ENCODE measurements around the gene STOX1. TPM values are rescaled to one million over a fixed set of nuclear protein-coding genes. Genes with fewer than 3 reads are reported as not detected.
"Not testable (repeated sequence)": the region's sequence is repeated elsewhere in the genome, so short reads cannot be mapped to it uniquely, and the experiment has no call there.

The STOX1 gene, protein sequence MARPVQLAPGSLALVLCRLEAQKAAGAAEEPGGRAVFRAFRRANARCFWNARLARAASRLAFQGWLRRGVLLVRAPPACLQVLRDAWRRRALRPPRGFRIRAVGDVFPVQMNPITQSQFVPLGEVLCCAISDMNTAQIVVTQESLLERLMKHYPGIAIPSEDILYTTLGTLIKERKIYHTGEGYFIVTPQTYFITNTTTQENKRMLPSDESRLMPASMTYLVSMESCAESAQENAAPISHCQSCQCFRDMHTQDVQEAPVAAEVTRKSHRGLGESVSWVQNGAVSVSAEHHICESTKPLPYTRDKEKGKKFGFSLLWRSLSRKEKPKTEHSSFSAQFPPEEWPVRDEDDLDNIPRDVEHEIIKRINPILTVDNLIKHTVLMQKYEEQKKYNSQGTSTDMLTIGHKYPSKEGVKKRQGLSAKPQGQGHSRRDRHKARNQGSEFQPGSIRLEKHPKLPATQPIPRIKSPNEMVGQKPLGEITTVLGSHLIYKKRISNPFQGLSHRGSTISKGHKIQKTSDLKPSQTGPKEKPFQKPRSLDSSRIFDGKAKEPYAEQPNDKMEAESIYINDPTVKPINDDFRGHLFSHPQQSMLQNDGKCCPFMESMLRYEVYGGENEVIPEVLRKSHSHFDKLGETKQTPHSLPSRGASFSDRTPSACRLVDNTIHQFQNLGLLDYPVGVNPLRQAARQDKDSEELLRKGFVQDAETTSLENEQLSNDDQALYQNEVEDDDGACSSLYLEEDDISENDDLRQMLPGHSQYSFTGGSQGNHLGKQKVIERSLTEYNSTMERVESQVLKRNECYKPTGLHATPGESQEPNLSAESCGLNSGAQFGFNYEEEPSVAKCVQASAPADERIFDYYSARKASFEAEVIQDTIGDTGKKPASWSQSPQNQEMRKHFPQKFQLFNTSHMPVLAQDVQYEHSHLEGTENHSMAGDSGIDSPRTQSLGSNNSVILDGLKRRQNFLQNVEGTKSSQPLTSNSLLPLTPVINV
- under 1 TPM; 0.19 to 0.50 TPM for total RNA-seq

DNA sequence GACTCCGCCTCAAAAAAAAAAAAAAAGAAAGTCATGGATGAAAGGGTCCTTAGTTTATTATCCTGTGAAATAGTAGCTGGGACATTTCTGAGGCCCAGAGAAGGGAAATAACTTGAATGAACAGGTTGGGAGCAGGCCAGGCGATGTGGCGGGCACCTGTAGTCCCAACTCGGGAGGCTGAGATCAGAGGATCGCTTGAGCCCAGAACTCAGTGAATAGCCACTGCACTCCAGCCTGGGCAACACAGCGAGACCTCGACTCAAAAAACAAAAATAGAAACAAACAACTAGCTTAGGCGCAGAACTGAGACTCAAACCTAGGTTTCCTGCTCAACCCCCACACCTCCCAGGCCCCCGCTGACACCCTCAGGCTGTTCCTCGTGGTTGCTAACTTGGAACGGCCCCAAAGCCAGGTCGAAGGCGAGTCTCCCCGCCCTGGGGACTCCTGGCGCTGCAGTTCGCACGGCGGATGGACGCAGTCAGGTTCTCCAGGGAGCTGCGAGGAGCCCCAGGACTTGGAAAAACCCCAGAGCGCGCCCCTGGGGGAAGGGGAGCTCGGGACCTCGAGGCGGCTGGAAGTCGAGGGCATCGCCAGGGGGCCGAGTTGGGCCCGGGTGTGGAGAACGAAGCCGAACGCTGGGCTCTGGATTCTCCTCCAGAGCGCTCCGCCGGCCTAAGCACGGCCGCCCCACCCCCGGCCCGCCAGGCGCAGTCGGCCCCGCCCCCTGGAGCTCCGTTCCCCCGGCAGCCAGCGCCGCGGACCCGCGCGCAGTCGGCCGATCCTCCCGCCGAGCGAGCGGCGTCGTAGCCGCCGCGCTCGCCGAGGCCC is at the start of gene STOX1:
Gene STOX1, plus strand, starts transcription at position 768 of the 828 bp plus-strand sequence. CDS start 93 bp downstream, outside the sequence.
- ATAC-seq (peak; percentile 84 to 85), DNase-seq (ENCODE audit: low spot score) (no peak)
- H3K27ac Mint-ChIP-seq: no peak within 1 kb of the TSS
- no peaks in the 10 kb centered on the region for H3K36me3 Mint-ChIP-seq
- no peaks in the 10 kb centered on the region for H3K9me3 Mint-ChIP-seq
- H3K27me3 Mint-ChIP-seq: peaks cover 5 to 9% of the 10 kb centered on the region in 2 donors
- H3K4me3 Mint-ChIP-seq: peak within 1 kb of the TSS; percentile 62
- no peaks in the 10 kb centered on the region for H3K4me1 Mint-ChIP-seq (ENCODE audit: low read depth in 2 of 2)

DNA sequence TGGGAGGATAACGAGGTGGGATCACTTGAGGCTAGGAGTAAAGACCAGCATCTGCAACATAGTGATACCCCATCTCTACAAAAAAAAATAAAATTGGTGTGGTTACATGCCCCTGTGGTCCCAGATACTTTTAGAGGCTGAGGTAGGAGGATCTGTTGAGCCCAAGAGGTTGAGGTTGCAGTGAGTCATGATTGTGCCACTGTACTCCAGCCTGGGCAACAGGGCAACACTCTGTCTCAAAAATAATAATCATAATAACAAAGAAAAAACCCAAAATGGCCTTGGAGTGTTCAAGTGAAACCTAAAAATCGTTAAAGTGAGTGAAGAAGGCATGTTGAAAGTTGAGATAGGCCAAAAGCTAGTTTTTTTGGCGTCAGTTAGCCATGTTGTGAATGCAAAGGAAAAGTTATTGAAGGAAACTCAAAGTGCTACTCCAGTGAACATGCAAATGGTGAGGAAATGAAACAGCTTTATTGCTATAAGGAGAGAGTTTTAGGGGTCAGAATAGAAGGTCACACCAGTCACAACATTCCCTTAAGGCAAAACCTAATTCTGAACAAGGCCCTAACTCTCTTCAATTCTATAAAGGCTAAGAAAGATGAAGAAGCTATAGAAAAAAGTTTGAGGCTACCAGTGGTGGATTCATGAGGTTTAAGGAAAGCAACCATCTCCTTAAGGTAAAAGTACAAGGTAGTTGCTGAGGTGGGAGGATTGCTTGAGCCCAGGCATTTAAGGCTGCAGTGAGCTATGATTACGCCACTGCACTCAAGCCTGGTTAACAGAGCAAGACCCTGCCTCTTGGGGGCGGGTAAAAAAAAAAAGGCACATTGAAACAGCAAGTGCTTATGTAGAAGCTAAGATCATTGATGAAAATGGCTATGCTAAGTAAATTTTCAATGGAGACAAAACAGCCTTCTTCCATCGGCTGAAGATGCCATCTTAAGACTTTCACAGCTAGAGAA is 45.4 kb upstream of the STOX1 start:
- Mint-ChIP-seq H3K4me1 (ENCODE audit: low read depth in 2 of 2) (peaks cover 0 to 7% of the 10 kb centered on the region in 2 donors), H3K4me3 (no peak overlapping the region), H3K27me3 (no peaks in the 10 kb centered on the region), H3K36me3 (peaks cover 26% of the 10 kb centered on the region), H3K9me3 (no peaks in the 10 kb centered on the region), H3K27ac (no peak overlapping the region)
- ATAC-seq: no peak
- DNase-seq (ENCODE audit: low spot score): no peak

DNA sequence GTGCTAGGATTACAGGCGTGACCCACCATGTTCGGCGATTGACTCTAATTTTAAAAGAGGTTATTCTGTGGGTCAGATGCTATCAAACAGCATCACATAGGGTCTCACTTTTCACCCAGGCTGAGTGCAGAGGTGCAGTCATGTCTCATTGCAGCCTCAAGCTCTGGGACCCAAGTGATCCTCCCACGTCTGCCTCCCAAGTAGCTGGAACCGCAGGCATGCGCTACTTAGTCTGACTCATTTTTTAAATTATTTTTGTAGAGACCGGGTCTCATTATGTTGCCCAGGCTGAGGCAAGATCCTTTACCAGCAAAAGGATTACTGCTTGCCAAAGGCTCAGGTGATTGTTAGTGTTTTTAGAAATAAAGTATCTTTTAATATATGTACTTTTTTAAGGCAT is 42.9 kb upstream of the STOX1 start:
- DNase-seq (ENCODE audit: low spot score) (no peak), ATAC-seq (no peak)
- H3K9me3 Mint-ChIP-seq: no peaks in the 10 kb centered on the region
- no peak overlapping the region for H3K27ac Mint-ChIP-seq
- H3K4me3 Mint-ChIP-seq: no peak overlapping the region
- H3K4me1 Mint-ChIP-seq (ENCODE audit: low read depth in 2 of 2): peaks cover 0 to 7% of the 10 kb centered on the region in 2 donors
- no peaks in the 10 kb centered on the region for H3K27me3 Mint-ChIP-seq
- peaks cover 20% of the 10 kb centered on the region for H3K36me3 Mint-ChIP-seq

DNA sequence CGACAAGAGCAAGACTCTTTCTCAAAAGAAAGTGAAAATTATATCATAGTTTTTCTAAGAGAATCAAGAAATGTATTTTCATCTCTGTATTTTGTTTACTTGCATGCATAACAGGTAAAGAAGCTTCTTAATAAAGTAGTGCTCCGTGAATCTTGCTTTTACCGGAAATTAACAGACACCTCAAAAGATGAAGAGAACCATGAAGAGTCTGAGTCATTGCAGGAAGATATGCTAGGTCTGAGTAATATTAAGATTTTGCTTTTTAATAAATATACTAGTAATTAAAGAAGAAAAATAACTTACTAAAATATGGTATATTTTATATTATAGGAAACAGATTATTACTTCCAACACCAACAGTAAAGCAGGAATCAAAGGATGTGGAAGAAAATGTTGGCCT is 39.5 kb upstream of the STOX1 start:
- Mint-ChIP-seq H3K9me3 (no peaks in the 10 kb centered on the region), H3K36me3 (peaks cover 14% of the 10 kb centered on the region), H3K27me3 (no peaks in the 10 kb centered on the region), H3K4me3 (no peak overlapping the region), H3K4me1 (ENCODE audit: low read depth in 2 of 2) (no peaks in the 10 kb centered on the region), H3K27ac (no peak overlapping the region)
- no peak for DNase-seq (ENCODE audit: low spot score)
- no peak for ATAC-seq

DNA sequence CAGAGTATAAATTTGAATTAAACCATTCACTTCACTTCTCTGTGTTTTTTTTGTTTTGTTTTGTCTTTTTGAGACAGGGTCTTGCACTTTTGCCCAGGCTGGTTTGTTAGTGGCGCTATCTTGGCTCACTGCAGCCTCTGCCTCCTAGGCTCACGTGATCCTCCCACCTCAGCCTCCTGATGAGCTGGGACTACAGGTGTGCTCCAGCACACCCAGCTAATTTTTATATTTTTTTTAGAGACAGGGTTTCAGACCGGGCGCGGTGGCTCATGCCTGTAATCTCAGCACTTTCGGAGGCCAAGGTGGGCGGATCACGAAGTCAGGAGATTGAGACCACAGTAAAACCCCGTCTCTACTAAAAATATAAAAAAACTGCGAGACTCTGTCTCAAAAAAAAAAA is 36.9 kb upstream of the STOX1 start:
- ATAC-seq: no peak
- Mint-ChIP-seq H3K27me3 (no peaks in the 10 kb centered on the region), H3K4me1 (ENCODE audit: low read depth in 2 of 2) (no peaks in the 10 kb centered on the region), H3K36me3 (peaks cover 16% of the 10 kb centered on the region), H3K27ac (no peak overlapping the region), H3K9me3 (no peaks in the 10 kb centered on the region), H3K4me3 (no peak overlapping the region)
- no peak for DNase-seq (ENCODE audit: low spot score)

DNA sequence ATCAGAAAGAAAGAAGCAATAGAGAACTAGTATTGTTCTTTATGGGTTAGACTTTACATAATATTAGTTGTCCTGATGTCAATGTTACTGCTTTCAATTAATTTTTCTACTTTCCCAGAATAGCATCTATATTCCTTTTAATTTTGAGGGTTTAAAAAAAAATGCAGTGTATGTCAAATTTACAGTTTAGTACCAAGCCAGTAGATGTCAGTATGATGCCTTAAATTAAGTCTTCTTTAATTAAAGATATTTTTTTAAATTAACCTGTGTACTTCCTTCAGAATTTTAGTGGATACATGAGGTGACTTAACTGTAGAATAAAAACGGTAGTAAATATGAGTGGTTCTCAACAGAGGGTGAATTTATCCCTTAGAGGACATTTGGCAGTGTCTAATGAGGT is 35.2 kb upstream of the STOX1 start:
- ATAC-seq: no peak
- Mint-ChIP-seq H3K9me3 (no peaks in the 10 kb centered on the region), H3K4me1 (ENCODE audit: low read depth in 2 of 2) (no peaks in the 10 kb centered on the region), H3K27ac (no peak overlapping the region), H3K4me3 (no peak overlapping the region), H3K36me3 (peaks cover 11% of the 10 kb centered on the region), H3K27me3 (no peaks in the 10 kb centered on the region)
- no peak for DNase-seq (ENCODE audit: low spot score)

DNA sequence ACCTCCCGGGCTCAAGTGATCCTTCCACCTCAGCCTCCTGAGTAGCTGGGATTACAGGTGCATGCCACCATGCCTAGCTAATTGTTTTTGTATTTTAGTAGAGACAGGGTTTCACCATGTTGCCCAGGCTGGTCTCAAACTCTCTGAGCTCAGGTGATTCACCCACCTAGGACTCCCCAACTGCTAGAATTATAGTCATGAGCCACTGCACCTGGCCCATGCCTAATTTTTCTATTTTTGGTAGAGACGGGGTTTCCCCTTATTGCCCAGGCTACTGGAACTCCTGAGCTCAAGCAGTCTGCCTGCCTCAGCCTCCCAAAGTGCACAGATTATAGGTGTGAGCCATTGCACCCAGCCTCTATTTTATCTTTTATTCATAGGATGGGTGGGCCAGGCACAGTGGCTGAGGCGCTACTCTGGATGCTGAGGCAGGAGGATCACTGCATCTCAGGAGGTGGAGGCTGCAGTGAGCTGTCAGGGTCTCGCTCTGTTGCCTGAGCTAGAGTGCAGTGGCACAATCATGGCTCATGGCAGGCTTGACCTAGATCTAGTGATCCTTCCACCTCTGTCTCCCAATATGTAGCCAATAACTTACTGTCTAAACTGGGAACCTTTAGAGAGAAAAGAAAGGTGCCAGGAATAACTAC is 31.3 kb upstream of the STOX1 start:
- Mint-ChIP-seq H3K36me3 (peaks cover 9% of the 10 kb centered on the region), H3K27me3 (no peaks in the 10 kb centered on the region), H3K27ac (no peak overlapping the region), H3K4me3 (no peak overlapping the region), H3K9me3 (no peaks in the 10 kb centered on the region), H3K4me1 (ENCODE audit: low read depth in 2 of 2) (peaks cover 0 to 4% of the 10 kb centered on the region in 2 donors)
- ATAC-seq (no peak), DNase-seq (ENCODE audit: low spot score) (no peak)

DNA sequence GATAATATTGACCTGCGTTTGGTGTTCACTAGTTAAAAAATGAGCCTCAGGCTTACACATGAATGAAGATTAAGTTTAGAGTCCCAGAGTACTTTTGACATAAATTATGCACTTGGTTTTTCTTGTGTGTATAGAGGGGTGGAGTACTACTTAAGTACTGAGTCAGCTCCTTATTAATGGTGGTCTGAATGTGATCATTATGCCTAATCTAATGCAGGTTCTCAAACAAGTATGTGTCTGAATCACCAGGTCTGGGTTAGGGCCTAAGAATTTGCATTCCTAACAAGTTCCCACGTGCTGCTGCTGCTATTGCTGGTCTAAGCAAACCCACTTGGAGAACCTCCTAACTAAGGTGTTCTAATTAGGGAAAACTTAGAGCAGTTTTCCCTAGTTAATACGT is 30.7 kb upstream of the STOX1 start:
- DNase-seq (ENCODE audit: low spot score) (no peak), ATAC-seq (no peak)
- Mint-ChIP-seq H3K27me3 (no peaks in the 10 kb centered on the region), H3K4me1 (ENCODE audit: low read depth in 2 of 2) (peaks cover 0 to 4% of the 10 kb centered on the region in 2 donors), H3K4me3 (no peak overlapping the region), H3K36me3 (peaks cover 9% of the 10 kb centered on the region), H3K9me3 (no peaks in the 10 kb centered on the region), H3K27ac (no peak overlapping the region)

DNA sequence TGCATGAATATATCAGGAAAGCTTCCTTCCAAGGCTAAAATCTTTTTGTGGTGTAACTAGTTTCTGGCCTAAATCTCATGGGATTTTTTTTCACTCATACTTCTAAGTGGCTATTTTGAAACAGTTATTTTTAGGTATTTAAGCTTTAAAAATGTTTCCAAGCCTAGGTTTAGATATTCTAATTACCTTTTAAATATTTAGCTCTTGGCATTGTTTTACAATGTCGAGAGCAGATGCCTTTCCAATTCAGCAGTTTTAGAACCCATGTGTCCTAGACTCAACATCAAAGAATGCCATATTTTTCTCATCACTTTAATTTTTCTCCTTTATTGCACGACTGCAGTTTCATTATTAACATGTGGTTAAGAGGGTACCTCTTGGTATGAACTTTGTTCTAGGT is 27.1 kb upstream of the STOX1 start:
- no peak for ATAC-seq

DNA sequence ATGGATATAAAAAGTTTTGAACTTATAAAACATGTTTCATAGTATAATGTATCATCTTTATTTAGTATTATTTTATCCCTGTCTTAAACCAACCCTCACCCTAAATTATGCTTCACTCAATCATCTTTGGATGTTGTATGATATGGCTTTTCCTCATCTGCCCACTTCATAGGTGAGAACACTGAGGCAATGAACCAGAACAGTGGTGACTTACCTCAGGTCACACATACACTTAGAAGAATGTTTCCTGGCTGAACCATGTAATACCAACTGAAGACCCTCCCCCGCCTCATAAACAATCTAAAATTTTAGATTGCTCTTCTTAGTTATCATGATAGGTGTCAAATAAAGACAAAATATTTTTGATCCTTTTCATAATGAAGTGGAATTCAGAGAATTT is 22.6 kb upstream of the STOX1 start:
- H3K9me3 Mint-ChIP-seq: no peaks in the 10 kb centered on the region
- no peak overlapping the region for H3K4me3 Mint-ChIP-seq
- no peaks in the 10 kb centered on the region for H3K36me3 Mint-ChIP-seq
- no peaks in the 10 kb centered on the region for H3K4me1 Mint-ChIP-seq (ENCODE audit: low read depth in 2 of 2)
- no peak overlapping the region for H3K27ac Mint-ChIP-seq
- ATAC-seq (no peak), DNase-seq (ENCODE audit: low spot score) (no peak)
- H3K27me3 Mint-ChIP-seq: no peaks in the 10 kb centered on the region

More for the DNA sequence above, 27.1 kb upstream of the STOX1 start:
- H3K9me3 Mint-ChIP-seq: no peaks in the 10 kb centered on the region
- peaks cover 0 to 4% of the 10 kb centered on the region in 2 donors for H3K4me1 Mint-ChIP-seq (ENCODE audit: low read depth in 2 of 2)
- no peaks in the 10 kb centered on the region for H3K27me3 Mint-ChIP-seq
- H3K4me3 Mint-ChIP-seq: no peak overlapping the region
- no peak overlapping the region for H3K27ac Mint-ChIP-seq
- DNase-seq (ENCODE audit: low spot score): no peak
- peaks cover 4% of the 10 kb centered on the region for H3K36me3 Mint-ChIP-seq

DNA sequence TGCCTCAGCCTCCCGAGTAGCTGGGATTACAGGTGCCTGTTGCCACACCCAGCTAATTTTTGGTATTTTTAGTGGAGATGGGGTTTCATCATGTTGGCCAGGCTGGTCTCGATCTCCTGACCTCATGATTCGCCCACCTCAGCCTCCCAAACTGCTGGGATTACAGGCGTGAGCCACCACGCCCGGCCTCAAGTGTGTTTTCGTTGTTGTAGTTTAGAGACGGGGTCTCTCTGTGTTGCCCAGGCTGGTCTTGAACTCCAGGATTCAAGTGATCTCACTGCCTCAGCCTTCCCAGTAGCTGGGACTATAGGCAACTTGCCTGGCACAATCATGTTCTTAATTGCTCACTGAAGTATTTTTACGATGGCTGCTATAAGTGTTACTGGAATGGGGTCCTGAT is 16.5 kb upstream of the STOX1 start:
- H3K27ac Mint-ChIP-seq; H3K27me3 Mint-ChIP-seq; H3K9me3 Mint-ChIP-seq; DNase-seq (ENCODE audit: low spot score); H3K4me1 Mint-ChIP-seq (ENCODE audit: low read depth in 2 of 2); H3K4me3 Mint-ChIP-seq; ATAC-seq; H3K36me3 Mint-ChIP-seq: not testable (repeated sequence)

DNA sequence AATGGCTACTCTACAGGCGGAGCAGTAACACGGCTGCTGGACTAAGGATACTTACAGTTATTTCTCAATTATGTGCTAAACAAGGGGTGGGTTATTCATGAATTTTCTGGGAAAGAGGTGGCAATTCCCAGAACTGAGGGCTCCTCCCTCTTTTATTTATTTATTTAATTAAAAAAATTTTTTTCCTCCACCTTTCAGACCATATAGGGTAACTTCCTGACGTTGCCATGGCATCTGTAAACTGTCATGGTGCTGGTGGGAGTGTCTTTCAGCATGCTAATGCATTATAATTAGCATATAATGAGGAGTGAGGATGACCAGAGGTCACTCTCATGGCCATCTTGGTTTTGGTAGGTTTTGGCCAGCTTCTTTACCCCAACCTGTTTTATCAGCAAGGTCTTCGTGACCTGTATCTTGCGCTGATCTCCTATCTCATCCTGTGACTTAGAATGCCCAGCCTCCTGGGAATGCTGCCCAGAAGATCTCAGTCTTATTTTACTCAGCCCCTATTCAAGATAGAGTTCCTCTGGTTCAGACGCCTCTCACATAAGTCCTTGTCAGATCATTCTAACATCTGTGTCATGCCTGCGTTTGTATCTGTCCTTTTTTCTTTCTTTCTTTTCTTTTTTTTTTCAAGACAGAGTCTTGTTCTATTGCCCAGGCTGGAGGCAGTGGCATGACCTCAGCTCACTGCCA is 15.9 kb upstream of the STOX1 start:
- Mint-ChIP-seq H3K27me3 (no peaks in the 10 kb centered on the region), H3K4me1 (ENCODE audit: low read depth in 2 of 2) (no peaks in the 10 kb centered on the region), H3K27ac (no peak overlapping the region), H3K36me3 (no peaks in the 10 kb centered on the region), H3K4me3 (no peak overlapping the region), H3K9me3 (no peaks in the 10 kb centered on the region)
- DNase-seq (ENCODE audit: low spot score) (no peak), ATAC-seq (no peak)
